Stimulated activated naive CD4-positive, alpha-beta T cell treated with Interleukin-2 at 50 U/mL for 16 hours (primary cell): ENCODE data around the gene URM1.

ENCODE experiments used
- DNase-seq: peaks from one replicate; lab custom pipeline; 2025; lab: John Stamatoyannopoulos, UW

The URM1 gene

DNA sequence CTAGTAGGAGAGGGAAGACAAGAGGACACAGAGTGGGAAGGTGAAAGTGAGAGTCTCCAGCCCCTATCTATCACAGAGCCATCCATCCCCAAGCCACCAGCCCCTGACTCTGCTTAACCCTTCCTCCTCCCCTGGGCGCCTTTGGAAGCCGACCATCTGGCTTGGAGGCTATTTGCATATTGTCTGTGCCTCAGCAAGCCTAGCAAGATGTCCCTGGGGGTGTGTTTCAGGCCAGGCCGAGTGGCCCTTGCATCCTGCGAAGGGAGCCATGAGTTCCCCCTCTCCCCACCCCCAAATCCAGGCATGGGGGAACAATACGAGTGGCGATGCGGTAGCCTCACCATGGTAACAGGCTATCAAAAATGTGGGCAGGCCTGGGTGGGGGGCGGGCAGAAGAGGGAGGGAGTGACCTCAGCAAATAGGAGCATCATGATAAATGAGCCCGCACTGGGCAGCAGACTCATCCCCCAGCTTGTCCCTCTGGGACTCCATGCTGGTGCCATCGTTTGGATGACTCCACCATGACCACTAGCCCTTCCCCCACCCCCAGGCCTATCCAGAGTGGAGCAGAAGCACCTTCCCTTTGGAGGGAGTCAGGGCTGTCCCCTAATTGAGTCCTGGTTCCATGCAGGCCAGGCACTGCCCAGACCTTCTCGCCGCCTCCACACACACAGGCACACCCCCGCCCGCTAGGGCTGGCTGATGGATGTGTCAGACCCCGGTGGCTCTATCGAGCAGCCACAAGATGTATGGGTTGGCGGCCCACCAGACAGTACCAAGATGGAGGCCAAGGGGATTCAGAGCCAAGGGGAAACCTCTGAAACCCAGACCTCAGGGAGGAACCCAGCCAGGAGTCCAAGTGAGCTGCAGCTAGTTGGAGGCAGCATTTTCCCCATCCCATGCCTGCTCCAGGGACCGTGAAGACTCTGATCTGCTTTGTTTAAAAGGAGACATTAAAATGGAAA is 14.6 kb downstream of the URM1 start:
- DNase-seq = no peak

DNA sequence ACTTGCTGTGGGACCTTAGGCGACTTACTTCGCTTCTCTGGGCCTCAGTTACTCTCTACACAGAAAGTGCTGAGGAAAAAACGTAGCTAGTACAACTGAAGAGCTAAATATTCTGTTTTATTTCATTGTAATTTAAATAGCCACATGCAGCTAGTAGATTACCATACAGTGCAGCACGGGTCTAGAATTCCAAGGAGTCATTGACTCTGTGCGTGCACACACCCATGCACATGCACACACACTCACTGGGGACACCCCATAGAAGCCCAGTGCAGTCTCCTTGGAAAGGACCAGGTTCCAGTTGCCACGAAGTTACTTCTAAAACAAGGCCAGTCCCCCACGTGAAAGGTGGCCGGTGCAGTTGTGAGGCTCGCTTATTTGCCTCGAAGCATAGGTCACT is 17.0 kb downstream of the URM1 start:
- no peak for DNase-seq

DNA sequence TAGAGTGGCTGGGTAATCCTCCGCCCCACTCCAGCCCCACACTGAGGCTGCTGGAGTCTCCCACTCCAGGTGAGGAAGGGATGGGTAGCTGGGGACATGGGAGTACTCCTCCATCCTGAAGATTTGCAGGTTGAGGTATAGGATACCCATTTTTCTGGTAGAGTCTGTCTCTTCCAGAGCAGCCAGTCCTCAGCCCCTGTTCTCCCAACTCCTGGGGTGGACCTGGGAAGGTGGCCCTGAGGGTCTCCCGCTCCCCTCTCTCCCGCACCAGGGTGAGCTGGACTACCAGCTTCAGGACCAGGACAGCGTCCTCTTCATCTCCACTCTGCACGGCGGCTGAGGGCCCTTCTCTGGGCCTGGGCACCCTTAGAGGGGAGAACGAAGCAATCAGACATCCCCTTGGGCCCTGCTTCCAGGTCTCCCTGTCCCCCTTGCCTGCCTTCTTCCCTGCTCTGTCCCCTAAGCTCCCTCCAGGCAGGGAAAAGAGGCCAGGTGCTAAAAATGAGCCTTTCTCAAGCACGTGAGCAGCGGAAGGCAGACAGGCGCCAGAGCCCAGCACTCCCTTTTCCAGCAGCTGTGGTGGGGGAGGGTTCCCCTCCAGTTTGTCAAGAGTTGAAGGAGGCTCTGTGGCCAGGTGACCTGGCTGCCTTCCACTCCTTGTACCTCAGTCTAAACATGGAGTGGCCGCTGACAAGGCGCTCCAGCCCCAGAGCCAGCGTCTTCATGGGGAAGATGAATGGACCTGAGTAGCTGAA is 18.4 kb downstream of the URM1 start:
- no peak for DNase-seq

DNA sequence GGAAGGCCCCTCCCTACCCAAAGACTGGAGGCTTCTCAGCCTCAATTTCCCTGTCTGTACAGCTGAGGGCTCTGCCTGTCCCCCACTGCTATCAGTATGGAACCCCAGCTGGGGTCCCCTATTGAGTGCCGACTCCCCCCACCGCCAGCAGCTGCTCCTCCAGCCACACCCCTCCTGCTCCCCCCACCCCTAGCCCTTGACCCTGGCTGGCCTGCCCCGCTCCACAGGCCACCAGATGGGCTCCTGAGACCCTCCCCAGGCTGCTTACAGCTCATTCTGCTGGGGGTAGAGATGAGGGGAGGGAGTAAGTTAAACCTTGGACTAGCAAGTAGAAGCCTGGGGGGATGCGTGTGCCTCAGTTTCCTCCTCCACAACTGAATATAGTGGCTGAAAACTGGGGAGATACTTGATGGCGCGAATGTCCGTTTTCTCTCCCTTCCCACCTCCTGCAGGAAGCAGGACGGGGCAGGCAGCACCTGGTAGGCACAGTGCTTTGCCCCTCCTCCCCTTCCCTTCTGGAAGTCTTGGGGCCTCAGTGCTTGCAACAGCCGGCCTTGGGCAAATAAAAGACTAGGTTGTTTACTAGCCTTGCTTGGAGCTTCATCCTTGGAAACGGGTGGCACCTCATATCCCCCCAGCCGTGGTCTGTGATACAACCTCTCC is 19.1 kb downstream of the URM1 start:
- no peak for DNase-seq

DNA sequence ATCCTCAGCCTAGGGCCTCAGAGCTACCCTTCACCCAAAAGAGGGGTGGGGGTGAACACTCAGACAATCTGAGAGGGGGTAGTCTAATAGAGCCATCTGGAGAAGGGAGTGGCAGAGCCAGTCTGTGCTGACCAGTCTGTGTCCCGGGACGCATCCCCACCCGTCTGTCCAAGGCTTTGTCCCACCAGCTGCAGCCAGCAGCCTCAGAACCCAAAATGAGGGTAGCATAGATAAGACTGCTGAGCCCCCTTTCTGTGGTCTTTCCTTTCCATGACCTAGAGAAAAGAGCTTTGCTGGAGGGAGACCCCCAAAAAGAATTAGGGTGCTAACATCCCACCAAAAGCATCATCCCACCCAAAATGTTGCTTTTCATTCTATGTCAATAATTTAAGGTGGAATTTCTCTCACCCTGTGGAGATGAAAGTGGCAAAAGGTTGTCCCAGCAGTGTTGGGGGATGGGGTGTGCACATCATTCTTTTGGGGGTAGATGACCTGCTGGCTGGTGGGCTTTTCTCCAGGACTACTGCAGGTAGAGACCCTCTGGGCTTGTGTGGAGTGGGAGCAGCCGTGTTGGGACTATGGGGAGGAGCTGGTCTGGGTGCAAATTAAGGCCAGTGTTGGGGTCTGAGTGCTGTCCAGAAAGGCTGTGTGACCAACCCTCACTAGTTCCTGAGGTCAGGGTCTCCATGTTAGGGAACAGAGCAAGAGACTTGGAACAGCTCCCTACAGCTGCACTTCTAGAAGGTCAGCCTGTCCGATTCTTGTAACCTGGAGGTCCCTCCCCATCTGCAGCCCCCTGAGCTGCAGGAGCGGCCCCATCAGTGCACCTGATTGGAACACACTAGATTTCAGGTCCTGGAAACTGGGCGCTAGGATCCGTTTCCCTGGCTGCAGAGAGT is 19.9 kb downstream of the URM1 start:
- no peak for DNase-seq

DNA sequence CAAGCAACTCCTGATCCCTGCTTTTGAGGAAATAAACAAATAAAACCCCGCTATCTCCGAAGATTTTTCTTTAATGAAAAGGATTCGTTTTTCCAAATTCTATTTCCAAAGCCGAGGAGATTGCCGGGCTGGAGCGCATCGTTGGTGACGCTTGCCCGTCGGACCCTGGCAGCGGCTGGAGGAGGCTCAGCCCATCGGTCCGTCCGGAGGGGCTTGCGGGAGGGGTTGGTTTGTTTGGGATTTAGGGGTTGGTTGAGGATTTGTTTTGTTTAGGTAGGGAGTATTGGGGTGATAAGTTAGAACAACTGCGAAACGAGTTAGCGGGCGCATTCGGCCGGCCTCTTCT is 20.8 kb downstream of the URM1 start:
- no peak for DNase-seq

DNA sequence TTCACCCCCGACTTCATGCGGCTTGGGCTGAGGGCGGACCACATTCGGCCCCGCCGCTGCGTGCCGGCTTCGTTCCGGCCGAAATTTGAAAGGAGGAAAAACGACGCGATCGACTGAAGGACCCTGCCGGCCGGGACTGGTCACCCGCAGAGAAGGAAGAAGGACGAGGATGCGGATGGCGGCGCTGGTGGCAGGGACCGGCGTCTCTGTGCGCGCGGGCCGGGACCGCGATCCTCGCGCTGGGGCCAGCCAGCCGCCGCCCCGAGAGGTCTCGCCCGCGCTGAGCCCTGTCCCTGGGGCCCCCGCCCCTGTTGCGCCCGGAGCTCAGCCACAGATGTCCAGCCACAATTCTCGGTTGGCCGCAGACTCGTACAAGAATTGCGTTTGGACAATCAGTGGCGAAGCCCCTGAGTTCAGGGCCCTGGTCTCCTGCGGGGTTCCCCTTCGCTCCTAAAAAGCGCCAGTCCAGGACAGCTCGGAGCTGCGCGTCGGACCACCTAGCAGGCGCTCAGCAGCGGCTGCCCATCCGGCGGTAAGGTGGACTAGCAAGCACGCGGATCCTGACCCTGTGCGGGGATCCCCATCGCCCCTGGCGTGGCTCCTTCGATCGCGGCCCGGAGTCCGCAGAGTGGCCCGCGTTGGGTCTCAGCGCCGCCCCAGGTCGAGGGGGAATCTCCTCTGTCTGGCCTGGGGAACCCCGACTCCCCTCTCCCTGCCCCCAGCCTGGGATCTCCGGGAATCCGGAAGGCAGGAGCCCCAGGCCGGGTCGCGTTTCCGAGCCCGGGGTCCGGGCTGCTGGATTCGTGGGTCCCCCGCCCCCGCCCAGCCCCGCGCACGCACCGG is 21.3 kb downstream of the URM1 start:
- no peak for DNase-seq

DNA sequence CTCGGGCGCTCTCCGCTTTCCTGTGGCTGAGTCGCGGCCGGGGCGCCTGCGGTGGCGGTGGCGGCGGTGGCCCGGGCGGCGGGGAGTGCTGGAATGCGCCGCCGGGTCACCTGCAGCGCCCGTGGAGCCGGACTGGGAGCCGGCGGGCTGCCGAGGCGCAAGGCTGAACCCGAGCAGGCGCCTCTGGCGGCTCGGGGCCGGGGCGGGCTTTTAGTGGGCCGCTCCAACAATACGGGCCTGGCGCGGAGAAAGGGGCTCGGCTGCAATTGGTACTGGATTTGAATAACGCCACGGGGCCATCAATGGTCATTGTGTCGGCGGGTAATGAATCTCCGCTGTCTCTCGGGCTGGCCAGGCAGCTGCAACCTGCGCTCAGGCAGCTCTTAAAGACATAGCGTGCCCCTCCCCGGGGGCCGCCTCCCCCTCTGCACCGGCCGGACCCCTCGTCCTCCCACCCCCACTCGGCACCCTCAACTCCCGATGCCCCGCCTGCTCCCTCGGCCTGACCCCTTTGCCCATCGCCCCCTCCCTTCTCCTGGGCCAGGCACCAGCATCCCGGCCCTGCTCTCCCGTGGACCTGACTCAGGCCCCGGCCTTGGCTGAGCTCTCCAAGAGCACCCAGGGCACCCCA is 22.1 kb downstream of the URM1 start:
- DNase-seq = no peak

DNA sequence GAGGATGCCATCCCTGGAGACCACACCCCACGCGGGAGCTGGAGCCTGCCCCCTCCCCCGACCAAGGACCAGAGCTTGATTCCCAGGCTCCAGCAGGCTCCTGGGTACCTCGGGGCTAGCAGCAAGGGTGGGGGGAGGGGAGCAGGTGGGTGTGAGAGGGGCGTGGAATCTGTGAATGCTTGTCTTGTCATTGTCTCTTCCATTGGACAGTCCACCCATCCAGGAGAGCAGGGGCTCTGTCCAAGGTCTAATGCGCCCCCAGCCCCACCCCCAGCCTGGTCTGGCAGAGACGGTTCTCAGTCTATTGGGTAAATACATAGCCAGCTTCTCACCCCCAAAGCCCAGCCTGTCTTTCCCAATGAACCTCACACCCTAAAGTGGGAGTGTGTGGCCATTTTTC is 22.8 kb downstream of the URM1 start:
- no peak for DNase-seq

DNA sequence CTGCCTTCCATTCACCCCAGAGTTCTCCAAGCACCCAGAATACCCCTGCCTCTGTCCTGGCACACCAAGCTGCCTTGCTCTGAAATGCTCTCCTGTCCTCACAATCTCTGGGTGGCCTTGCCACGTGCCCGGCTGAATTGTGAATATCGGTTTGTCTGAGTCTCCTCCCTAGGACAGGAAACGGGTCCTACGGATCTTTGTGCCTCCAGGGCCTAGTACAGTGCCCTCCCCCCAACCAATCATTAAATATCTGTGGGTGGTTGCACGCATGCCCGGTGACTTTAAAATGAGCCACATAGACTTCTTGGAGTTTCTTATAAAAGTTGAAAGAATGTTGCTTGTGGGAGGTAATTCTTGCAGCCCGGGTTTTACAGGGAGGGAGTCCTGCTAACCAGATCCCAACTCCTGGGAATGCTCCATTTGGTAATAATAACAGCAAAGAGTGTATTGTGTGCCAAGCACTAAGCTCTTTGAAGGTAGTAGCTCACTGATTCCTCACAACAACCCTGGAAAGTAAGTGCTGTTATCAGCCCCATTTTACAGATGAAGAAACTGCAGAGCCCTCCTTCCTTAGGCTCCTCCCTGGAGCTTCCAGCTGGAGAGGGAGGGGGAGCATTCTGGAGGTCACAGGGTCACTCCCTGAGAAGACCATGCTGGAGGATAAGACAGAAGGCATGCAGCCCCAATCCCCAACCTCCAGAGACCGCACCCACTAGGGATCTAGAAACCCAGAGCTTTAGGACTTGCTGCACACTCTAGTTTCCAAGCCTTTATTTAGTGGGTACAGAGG is 23.4 kb downstream of the URM1 start:
- no peak for DNase-seq

DNA sequence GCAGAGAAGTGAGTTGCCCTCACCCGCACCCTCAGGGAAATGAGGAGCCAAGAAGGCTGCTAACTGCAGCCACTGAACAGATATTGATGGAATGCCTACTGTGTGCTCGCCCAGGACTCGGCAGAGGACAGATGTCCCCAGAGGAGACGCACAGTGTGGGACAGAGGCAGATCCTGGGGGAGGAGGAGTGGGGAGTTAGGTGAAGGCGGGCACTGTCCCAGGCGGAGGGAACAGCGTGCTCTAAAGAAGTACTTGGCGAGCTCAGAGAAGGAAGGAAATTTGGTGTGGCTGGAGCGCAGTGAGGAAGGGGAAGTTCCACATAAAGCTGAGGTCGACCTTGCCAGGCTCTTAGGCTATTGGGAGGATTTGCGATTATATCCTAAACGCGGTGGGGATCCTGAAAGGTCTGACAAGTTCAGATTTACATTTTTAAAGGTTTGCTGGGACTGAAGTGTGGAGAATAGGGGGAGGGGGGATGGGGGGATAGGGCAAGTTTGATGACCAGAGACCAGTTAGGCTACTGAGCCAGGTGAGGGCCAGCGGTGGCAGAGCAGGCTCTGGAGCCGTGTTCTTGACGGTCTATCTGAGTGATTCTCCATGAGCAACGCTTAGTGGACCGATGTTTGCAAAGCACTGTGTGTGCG is 25.9 kb downstream of the URM1 start:
- DNase-seq = no peak

DNA sequence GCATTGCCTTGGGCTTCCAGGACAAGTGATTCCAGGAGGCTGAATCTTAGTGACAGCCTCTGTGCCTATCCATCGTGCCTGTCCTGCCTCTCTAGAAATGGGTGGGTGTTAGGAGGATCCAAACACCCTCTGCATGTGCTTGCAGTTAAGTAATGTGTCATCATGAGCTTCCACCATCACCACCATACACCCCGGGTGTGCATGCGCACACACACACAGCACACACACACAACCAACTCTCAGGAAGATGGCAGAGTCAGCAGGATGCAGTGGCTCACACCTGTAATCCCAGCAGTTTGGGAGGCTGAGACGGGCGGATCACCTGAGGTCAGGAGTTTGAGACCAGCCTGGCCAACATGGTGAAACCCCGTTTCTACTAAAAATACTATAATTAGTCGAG is 26.7 kb downstream of the URM1 start:
- DNase-seq = no peak

DNA sequence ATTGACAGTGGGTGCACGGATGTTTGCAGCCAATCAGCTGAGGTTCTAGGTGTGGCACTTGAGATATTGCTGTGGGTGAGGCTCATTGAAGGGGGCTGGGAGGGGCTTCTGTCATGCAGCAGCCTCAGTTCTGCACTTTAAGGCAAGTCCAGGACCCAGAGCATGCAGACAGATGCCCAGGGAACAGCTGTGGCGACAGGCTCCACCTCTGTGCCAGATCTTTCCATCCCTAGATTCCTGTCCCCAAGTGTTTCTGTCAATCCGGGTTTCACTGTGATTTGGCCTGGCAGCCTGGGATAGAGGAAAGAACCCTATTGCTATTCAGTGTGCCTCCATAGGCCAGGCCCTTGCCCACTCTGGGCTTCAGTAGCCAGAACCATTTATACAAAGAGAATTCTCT is 28.7 kb downstream of the URM1 start:
- no peak for DNase-seq

DNA sequence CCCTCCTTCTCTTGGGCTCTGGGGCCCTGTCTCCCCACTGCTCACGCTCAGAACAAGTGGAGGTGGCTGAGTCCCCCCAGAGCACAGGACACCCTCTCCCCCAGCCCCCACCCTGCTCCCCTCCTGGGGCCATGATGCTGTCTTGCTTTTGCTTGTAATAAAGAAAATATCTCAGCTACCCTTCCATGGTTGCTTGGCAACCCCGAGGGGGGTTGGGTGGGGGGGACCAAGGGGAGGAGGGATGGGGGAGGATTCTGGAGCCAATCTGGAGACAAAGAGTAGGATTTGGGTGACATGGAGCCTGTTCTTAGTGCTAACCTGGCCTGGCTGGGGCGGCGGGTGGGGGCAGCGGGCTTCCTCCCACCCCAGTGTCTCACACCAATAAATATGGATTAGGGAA is 33.4 kb downstream of the URM1 start:
- DNase-seq = no peak

DNA sequence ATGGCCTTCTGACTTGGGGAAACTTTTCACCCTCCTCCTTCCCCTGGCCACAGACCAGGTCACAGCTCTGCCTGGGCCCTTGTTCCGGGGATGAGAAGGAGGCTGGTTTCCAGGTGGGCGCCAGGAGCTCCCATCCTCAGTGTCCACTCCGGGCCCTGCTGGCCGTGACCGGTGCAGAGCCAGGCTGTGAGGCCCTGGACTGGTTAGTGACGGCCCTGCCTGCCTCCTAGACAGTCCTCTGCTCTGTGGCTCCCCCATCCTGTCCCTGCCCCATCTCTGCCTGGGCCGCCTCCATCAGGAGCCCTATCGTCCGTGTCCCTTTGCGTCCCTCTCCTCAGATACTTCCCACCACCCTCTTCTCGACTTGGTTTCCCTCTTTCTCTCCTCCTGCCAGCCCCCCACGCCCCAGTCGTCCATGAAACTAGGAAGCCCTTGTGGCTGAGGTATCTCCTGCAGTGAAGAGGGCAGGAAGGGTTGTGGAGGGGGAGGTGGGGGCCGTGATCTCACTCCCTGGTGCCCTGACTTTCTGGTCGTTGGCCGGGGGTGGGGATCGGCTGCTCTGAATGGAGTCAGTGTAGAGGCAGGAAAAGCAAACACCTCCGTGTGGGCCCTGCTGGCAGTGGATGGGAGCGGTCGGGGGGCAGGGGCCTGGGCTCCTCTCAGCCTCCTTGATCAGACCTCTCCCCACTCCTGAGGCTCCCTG is 34.1 kb downstream of the URM1 start:
- DNase-seq = no peak

DNA sequence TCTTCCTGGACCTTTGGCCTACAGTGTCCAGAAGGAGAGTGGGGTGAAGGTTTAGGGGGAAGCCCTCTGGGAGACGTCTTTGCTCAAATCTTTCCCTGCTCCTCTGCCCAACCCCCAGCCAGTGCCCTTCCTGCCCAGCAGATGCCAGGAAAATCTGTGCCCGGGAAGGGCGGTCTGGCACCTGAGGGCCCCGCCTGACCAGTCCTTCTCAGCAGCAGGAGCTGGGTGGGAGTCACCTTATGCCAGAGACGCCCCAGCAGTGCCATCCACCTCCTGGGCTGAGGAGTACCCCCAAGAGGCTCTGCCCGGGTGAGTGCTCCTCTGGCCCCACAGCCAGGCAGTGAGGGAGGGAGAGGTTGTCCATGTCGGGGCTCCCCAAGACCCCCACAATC is 34.6 kb downstream of the URM1 start:
- no peak for DNase-seq

DNA sequence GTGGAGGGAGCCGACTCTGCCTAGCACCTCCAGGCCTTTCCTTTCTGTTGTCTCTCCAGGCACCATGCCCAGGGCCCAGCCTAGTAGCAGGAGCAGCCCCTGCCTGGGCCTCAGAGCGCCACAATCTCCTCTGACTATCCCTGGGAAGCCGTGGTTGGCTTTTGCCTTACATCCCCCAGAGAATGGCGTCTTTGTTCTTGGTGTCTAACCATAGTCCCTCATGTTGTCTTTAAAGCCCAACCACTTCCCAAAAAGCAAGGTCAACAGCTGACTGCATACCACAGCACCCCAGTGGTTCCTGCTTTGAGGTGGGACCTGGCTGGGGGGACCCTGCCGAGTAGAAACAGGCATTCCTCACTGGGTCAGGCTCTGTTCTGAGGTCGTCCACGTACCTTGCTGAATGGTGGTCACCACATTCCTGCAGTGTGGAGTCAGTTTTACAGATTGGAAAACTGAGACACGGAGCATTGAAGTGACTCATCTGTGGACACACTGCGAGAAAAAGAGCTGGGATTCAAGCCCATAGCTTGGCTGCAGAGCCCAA is 35.7 kb downstream of the URM1 start:
- no peak for DNase-seq

DNA sequence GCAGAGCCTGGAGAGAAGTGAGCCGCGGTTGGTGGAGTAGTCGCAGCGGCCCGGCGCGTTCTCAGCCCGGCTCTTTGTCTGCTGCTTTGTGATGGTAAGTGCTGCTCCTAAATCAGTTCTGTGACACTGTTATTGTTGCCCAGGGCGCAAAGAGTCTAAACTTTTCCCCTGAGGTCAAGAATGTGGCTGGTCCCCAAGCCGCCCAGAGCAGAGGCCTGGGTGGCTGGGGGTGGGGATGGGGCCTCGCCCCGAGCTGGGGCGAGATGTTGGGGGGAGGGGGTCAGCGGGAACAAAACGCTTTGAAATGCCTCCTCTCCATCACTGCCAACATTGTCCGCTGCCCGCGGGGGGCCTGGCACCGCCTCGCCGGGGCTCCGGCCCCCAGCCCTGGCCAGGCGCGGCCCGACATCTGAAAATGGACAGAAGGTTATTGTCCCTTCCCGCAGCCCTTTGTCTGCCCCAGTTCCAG is 37.8 kb downstream of the URM1 start:
- no peak for DNase-seq
